GM19438 (cell line): Measurements from ENCODE around the gene FCN1.
"Not testable (repeated sequence)": the region's sequence is repeated elsewhere in the genome, so short reads cannot be mapped to it uniquely, and the experiment has no call there.

ENCODE experiments used
- ATAC-seq: cut with Tn5 transposase; IDR thresholded peaks from one replicate; pipeline ENCODE4 v1.9.1; 2021; ENCODE audit warnings: low read depth; ENCODE audit not compliant: unreplicated experiment

The FCN1 gene

GRCh38 chr9:134860510-134860909 lies 57.2 kb downstream of the FCN1 start:
- ATAC-seq, result no peak

GRCh38 chr9:134858051-134858841 lies 59.5 kb downstream of the FCN1 start:
- peak; percentile 79 for ATAC-seq

- ATAC-seq, result not testable (repeated sequence)
Observed at GRCh38 chr9:134857451-134857850, 60.3 kb downstream of the FCN1 start.

GRCh38 chr9:134855900-134856377 lies 61.8 kb downstream of the FCN1 start:
- ATAC-seq, result no peak
